Fibroblast of lung (primary cell): ENCODE data around the gene DNAAF1. TPM values are rescaled to one million over a fixed set of nuclear protein-coding genes. Genes with fewer than 3 reads are reported as not detected.

ENCODE experiments used
- DNase-seq, 2 donors: peaks; one replicate each; pipeline versions ENCODE4 v3.0.0 to v3.0.0-alpha.2; 2010; ENCODE audit warnings: low read depth in 2 of 2
- H2AFZ ChIP-seq: 2 replicates; pipeline ENCODE4 v1.5.1; 2012; ENCODE audit warnings: low read length, control low read depth, inconsistent platforms
- H3K27ac ChIP-seq: 2 replicates; pipeline ENCODE4 v1.5.1; 2011; ENCODE audit warnings: low read length, control low read depth; ENCODE audit not compliant: insufficient read depth
- H3K27me3 ChIP-seq: 2 replicates; pipeline ENCODE4 v1.5.1; 2011; ENCODE audit warnings: mild to moderate bottlenecking, low read length; ENCODE audit not compliant: control insufficient read depth, insufficient read depth
- H3K36me3 ChIP-seq: 2 replicates; pipeline ENCODE4 v1.5.1; 2011; ENCODE audit warnings: low read length; ENCODE audit not compliant: control insufficient read depth, insufficient read depth
- H3K4me1 ChIP-seq: 2 replicates; pipeline ENCODE4 v1.5.1; 2011; ENCODE audit warnings: low read length; ENCODE audit not compliant: control insufficient read depth, insufficient read depth; ENCODE audit errors: extremely low read depth
- H3K4me2 ChIP-seq: 2 replicates; pipeline ENCODE4 v1.5.1; 2011; ENCODE audit warnings: low read length, control low read depth; ENCODE audit not compliant: insufficient read depth; ENCODE audit errors: extremely low read depth
- H3K4me3 ChIP-seq, 4 experiments: fragments of 200-600 bp in 1 of 4; sonication (generic) in 1 of 4; replicated peaks in 1 of 4; 2 replicates each; pipeline ENCODE4 v1.5.1; 2011 to 2016; ENCODE audit warnings: low read length in 4 of 4, low read depth in 3 of 4, mild to moderate bottlenecking in 3 of 4, control low read depth in 2 of 4, inconsistent platforms in 1 of 4, mixed read lengths in 1 of 4; ENCODE audit not compliant: insufficient read depth in 1 of 4; ENCODE audit errors: control extremely low read depth in 1 of 4
- H3K79me2 ChIP-seq: 2 replicates; pipeline ENCODE4 v1.5.1; 2012; ENCODE audit warnings: mild to moderate bottlenecking, low read length, inconsistent platforms; ENCODE audit not compliant: control insufficient read depth, insufficient read depth
- H3K9ac ChIP-seq: 2 replicates; pipeline ENCODE4 v1.5.1; 2011; ENCODE audit warnings: mild to moderate bottlenecking, low read length, control low read depth; ENCODE audit not compliant: insufficient read depth
- H3K9me3 ChIP-seq: 2 replicates; pipeline ENCODE4 v1.5.1; 2012; ENCODE audit warnings: low read depth, low read length; ENCODE audit not compliant: control insufficient read depth, insufficient read depth
- H4K20me1 ChIP-seq: 2 replicates; pipeline ENCODE4 v1.5.1; 2011; ENCODE audit warnings: low read length; ENCODE audit not compliant: control insufficient read depth, insufficient read depth; ENCODE audit errors: extremely low read depth
- CTCF ChIP-seq, 2 donors: IDR thresholded peaks in 1 of 2; conservative IDR thresholded peaks in 1 of 2; 1 replicate in 1 of 2; 2 replicates in 1 of 2; pipeline ENCODE4 v1.5.1; 2011 to 2012; ENCODE audit warnings: low read length in 2 of 2, control low read depth in 1 of 2, inconsistent platforms in 1 of 2, low read depth in 1 of 2, mild to moderate bottlenecking in 1 of 2
- EZH2 ChIP-seq: IDR thresholded peaks from 2 replicates; pipeline ENCODE4 v1.5.1; 2012; ENCODE audit warnings: low read length, control low read depth, mild to moderate bottlenecking; ENCODE audit errors: missing control alignments
- polyA plus RNA-seq, 2 donors: library from polyadenylated mRNA; depleted of rRNA in 1 of 2; stranded (reverse) in 1 of 2; unstranded in 1 of 2; fragments of >200 nt; gene quantifications; 2 replicates each; pipeline ENCODE4 v1.2.1, GENCODE V29; 2011 to 2012; ENCODE audit warnings: missing spikeins in 1 of 2
- total RNA-seq: library from RNA; depleted of rRNA; stranded (reverse); fragments of >200 nt; gene quantifications from 2 replicates; pipeline ENCODE4 v1.2.1, GENCODE V29; 2014

The DNAAF1 gene
- total and polyA plus RNA-seq, 2 donors (not counting 1 experiment from before 2014, with no cell fraction given) = not detected

- H2AFZ ChIP-seq = no peak overlapping the region
- DNase-seq = no peak
- no peaks in the 10 kb centered on the region for H4K20me1 ChIP-seq
- no peaks in the 10 kb centered on the region for H3K79me2 ChIP-seq
- H3K4me3 ChIP-seq = no peak overlapping the region
- H3K36me3 ChIP-seq = no peaks in the 10 kb centered on the region
- no peak overlapping the region for H3K27ac ChIP-seq
- no peak for TF ChIP-seq CTCF (conservative IDR thresholded peaks at IDR 0.05 in 1 of 2, IDR thresholded peaks at IDR 0.05 in 1 of 2; ENCODE audit: low read depth in 1 of 2, low read length in 2 of 2)
- no peak for TF ChIP-seq EZH2
- H3K27me3 ChIP-seq = no peaks in the 10 kb centered on the region
- H3K4me1 ChIP-seq = peaks cover 10% of the 10 kb centered on the region
- no peak overlapping the region for H3K4me2 ChIP-seq
- no peaks in the 10 kb centered on the region for H3K9me3 ChIP-seq
- H3K9ac ChIP-seq = no peak overlapping the region
These were observed 79.4 kb downstream of the DNAAF1 start for GRCh38 chr16:84224554-84224953.

DNA sequence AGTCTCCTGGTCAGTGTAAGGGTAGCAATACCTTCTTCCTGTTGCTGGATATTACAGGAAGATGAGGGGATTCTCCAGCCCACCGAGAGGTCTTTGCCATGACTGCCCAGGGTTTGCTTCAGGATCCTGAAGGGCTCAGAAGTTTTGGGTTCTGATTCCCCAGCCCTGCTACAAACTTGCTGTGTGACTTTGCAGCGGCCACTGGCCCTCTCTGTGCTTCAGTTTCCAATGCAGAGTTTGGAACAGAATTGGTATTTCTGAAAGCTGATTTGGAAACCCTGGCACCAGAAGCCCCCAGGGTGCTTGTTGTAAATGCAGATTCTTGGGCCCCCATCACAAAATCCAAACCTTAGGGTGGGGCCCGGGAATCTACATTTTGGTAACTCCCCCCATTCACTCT lies 80.0 kb downstream of the DNAAF1 start:
- no peaks in the 10 kb centered on the region for H3K79me2 ChIP-seq
- H3K4me3 ChIP-seq = no peak overlapping the region
- no peak for TF ChIP-seq EZH2
- no peak for TF ChIP-seq CTCF (conservative IDR thresholded peaks at IDR 0.05 in 1 of 2, IDR thresholded peaks at IDR 0.05 in 1 of 2; ENCODE audit: low read depth in 1 of 2, low read length in 2 of 2)
- no peak overlapping the region for H3K9ac ChIP-seq
- no peak overlapping the region for H3K4me2 ChIP-seq
- H3K36me3 ChIP-seq = no peaks in the 10 kb centered on the region
- no peaks in the 10 kb centered on the region for H4K20me1 ChIP-seq
- H3K27me3 ChIP-seq = no peaks in the 10 kb centered on the region
- peaks cover 10% of the 10 kb centered on the region for H3K4me1 ChIP-seq
- no peak for DNase-seq
- H3K9me3 ChIP-seq = no peaks in the 10 kb centered on the region
- no peak overlapping the region for H3K27ac ChIP-seq
- H2AFZ ChIP-seq = no peak overlapping the region

DNA sequence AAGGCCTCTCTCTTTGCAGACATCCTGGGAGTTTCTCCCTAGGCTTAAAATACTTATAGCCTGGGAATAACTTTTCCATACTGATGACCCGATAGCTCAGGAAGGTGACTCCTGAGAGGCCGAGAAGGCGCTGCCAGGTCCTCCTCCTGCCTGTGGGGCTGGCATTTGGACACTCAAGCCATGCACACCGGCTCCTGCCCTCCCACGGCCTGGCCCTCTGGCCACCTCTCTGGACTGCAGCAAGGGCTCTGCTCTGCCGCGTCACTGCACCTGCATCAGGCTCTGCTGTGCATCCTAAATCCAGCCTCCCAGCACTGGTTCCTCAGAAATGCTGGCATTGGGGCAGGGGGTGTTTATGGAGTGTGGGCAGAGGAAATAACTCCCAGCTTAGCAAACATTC lies 80.5 kb downstream of the DNAAF1 start:
- Histone ChIP-seq H4K20me1 (no peaks in the 10 kb centered on the region), H3K4me3 (no peak overlapping the region), H3K4me2 (no peak overlapping the region), H2AFZ (no peak overlapping the region), H3K79me2 (no peaks in the 10 kb centered on the region), H3K9ac (no peak overlapping the region), H3K27ac (no peak overlapping the region), H3K36me3 (no peaks in the 10 kb centered on the region), H3K9me3 (no peaks in the 10 kb centered on the region), H3K4me1 (peaks cover 10% of the 10 kb centered on the region), H3K27me3 (no peaks in the 10 kb centered on the region)
- no peak for TF ChIP-seq CTCF (conservative IDR thresholded peaks at IDR 0.05 in 1 of 2, IDR thresholded peaks at IDR 0.05 in 1 of 2; ENCODE audit: low read depth in 1 of 2, low read length in 2 of 2)
- TF ChIP-seq EZH2 = no peak
- DNase-seq = no peak
